GM10847 (cell line): ENCODE results near the gene FCRL3.

Experiments
- POLR2A ChIP-seq: IDR thresholded peaks from 2 replicates; pipeline ENCODE4 v1.6.1; 2011; ENCODE audit not compliant: insufficient read length; ENCODE audit errors: extremely low read depth

Gene FCRL3

DNA sequence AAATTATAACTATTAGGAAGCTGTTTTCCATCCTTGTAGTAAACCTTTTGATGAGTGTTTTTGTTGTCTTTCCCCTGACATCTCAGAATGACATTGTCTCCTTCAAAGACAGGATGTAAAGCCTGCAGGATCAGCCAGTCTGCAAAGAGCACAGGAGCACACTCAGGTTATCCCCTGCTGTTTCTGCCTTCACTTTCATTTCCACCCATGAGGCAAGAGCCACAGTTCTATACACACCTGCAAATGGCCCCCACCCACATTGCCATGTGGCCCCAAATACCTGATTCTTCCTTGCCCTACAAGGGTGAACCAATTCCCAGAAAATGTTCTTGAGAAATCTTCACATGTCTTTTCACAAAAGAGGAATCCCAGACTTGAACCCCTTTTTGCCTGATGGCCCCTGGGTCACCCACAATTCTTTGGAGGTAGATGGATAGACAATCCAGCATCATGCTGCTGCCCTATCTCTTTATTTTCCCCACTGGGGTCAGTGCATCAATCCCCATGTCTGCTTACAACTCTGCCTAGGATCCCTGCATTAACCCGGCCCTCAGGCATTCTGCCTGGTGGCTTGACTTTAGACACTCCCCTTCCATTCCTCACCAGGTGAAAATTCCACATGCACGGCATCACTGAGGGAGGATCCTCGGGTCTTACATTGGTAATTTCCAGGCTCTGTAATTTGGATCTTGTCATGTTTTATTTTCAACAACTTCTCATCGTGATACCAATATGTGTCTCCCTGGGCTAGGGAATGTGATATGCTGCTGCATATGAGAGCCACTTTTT, 2.6 kb downstream of the FCRL3 start:
- TF ChIP-seq POLR2A, result no peak

DNA sequence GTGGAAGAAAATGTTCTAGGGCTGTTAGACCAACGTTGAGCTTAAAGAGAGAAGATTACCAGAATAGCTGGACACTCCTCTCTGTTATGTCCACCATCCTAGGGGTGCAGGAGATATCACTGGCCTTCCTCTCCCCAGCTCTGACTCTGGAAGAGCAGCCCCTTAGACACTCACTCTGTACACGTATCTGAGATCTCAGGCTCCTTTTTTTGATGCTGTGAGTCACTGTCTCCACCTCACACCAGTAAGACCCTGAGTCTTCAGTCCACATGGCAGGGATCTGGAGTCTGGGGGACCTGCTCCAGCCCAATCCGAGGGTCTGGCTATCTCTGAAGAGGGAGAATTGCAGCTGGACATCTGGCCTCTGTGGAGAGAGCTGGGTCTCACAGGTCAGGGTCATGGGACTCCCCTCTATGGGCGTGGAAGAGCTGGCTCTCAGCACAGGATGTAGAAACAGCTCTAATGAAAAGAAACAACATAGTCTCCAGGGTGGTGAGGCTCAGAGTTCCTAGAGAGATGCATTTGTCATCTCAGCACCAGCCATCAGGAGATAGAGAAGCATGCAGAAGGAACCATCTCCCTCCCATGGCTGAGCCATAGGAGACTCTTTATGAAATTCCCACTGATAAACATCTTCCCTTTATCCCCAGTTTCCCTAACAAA, 3.5 kb downstream of the FCRL3 start:
- no peak for TF ChIP-seq POLR2A

- no peak for TF ChIP-seq POLR2A
These were observed 5.2 kb downstream of the FCRL3 start for GRCh38 chr1:157695417-157695816.

DNA sequence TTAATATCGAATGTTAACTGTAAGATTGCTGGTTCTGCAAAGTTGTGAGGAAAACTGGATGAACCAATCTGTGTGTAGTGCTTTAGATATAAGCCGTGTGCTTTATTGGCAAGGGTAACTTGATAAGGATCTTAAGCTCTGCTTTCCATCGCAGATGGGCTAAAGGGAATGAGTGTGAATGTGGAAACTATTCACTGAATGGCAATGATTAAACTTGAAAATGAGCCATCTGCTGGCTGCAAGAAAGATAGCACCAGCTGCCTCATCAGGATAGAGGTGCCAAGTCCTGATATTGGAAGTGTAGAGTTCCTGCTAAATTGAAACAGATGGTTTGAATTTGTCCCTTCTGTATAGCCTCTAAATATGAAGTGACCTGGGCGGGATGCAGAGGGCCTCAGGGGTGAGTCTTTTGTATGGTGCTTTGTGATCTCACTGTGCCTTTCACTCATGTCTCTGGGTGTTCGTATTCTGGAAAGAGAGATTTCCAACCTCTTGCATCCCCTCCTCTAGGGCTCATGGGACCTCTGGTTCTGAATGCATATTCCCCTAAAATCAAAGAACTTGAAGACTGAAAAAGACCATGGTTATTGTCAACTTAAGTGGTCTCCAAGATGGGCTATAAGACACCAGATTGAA, 9.2 kb downstream of the FCRL3 start:
- no peak for TF ChIP-seq POLR2A

DNA sequence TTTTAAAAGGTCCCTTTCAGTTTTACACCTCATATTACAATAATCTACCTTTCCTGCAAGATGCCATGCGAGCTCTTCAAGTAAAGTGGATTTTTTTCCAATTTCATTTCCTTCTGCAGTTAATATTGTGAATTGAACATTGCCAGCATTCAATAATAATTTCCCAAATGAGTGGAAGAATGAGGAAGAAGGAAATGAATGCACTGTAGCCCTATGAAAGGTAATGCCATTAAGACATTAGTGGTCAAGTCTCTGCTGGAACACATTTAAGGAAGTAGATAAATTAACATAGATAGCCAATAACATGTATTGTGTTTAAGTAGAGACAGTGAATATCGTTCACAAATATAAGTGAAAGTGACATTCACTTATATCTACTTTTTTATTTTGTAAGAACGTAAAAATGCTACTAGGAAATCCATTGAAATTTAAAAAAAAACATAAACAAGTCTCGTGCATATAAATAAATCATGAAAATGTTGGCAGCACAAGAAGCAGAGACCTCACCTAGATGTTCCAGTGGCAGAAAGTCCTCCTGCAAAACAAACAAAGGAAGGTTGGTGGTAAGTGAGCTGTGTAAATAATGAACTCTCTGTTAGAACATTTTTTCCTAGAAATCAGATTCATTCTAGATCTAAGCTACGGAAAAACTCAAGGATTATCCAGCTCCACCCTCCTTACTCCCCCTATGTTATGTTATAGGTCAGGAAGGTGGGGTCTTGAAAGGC, 17.7 kb downstream of the FCRL3 start:
- no peak for TF ChIP-seq POLR2A

DNA sequence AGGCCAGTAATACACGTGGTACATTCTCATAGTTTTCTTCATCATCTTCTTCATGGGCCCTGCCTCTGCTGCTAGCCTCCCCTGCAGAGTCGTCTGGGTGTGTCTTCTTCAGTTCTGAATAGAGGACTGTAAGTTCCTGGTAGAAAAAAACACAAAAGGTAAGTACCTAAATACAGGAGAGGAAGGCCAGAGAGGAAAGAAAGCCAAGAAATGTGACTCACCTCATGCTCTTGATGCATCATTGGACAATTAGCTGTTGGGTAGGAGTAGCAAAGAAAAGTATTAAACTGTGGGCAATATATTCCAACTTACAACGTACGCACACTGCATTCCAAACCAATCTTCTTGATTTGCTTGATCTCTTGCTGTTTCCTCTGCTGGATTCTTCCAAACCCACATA, 21.8 kb downstream of the FCRL3 start:
- TF ChIP-seq POLR2A, result no peak

GRCh38 chr1:157673008-157673407, 27.6 kb downstream of the FCRL3 start:
- TF ChIP-seq POLR2A, result no peak

DNA sequence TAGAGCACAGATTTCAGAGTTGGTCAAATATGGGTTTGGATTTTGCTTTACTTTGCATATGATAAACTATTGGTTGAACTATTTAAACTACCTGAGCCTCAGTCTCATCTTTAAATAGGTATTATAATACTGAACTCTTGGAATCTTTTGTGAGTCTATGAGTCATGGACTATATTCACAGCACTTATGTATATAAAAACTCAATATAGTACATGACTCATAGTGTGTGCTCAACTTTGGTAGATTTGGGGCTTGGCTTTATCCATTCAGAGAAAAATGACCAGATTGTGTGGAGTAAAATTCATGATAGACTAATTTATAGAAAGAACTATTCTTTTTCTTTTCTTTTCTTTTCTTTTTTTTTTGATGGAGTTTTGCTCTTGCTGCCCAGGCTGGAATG, 28.7 kb downstream of the FCRL3 start:
- no peak for TF ChIP-seq POLR2A

DNA sequence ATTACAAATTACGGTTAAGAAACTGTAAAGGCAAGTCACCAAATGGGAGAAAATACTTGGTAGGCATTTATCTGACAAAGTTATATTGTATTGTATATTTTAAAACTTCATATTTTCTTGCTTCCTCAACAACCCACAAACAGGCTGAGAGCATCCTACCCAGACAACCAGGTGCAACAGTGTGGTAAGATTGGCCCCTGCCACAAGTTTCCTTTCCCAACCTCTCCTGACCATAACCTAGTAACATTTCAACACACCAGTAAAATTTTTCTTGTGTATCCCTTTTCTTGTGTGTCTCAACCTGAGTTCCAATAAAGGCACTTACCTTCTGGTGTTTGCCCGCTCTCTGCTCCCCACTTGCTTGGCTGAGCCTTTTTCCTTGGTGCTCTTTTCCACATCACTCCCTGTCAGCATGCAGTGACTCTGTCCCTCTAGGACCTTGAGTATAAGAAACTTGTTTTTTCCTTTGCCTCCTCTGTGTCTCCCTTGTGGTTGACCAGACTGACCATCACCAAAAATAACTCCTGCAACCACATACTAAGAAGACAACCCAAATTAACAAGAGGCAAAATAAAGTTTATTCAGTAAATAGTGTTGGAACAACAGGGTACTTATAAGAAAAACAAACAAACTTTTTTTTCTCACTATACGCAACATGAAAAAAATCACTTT, 40.9 kb downstream of the FCRL3 start:
- TF ChIP-seq POLR2A, result no peak

GRCh38 chr1:157658571-157658970, 42.0 kb downstream of the FCRL3 start:
- no peak for TF ChIP-seq POLR2A

- TF ChIP-seq POLR2A, result no peak
These were observed 47.1 kb downstream of the FCRL3 start for GRCh38 chr1:157653494-157653873.

GRCh38 chr1:157652859-157653493, 47.6 kb downstream of the FCRL3 start:
- no peak for TF ChIP-seq POLR2A

GRCh38 chr1:157648317-157648716, 52.3 kb downstream of the FCRL3 start:
- TF ChIP-seq POLR2A, result no peak

DNA sequence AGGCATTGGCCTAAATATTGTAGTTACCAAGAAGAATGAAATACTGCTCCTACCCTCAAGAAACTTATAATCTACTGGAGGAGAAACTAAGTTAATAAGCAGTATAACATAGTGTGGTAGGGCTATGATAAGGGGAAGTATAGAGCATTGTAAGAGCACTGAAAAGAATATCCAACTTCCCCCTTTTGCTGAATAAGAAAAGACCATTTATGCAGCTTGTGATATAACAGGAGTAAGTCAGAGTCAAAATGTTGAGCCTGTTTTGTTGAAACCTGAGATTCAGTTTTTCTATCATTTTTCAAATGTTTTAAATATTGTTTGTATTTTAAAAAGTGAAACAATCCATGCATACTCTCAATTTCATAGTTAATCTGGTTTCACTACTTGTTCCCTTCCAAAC, 54.4 kb downstream of the FCRL3 start:
- TF ChIP-seq POLR2A, result no peak

DNA sequence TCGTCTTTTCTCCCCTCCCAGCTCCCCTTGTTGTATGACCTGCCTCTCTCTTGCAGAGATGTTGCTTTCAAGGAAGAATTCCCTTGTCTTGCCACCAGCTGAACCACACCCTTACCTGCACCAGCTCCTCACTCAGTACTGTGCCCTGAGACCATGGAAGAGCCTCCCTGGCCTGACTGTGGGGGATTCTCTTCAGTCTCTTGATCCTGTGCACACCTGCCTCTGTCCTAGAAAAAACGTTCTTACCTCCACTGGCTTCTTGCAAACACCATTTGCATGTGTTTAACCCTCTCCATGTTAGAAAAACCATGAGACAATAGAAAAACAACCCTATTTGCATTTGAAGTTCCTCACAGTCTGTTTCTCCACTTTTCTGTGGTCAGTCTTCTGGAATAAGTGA, 59.4 kb downstream of the FCRL3 start:
- TF ChIP-seq POLR2A, result no peak
